WTC11 (cell line): ENCODE measurements around the gene ZNF792. TPM values are rescaled to one million over a fixed set of nuclear protein-coding genes. Genes with fewer than 3 reads are reported as not detected.
"Not testable (repeated sequence)": the region's sequence is repeated elsewhere in the genome, so short reads cannot be mapped to it uniquely, and the experiment has no call there.

Experiments
- ATAC-seq: fragments of 200-7000 bp; cut with Tn5 transposase; 2 replicates; pipeline ENCODE4 v1.10.0; 2021; ENCODE audit warnings: mild to moderate bottlenecking, moderate library complexity
- CTCF ChIA-PET: fragments of 300-600 bp; sonication (Branson Sonifier 250); formaldehyde crosslinking; loops from one replicate; lab custom pipeline; 2021; ENCODE audit warnings: antibody characterized with exemption; lab: Charles Lee
- POLR2A ChIA-PET: fragments of 350-600 bp; sonication (Branson Sonifier 250); formaldehyde crosslinking; loops from one replicate; lab custom pipeline; 2021; ENCODE audit warnings: antibody characterized with exemption; lab: Charles Lee
- DNase-seq: peaks from one replicate; pipeline ENCODE4 v3.0.0; 2021; ENCODE audit warnings: low spot score
- H3K27ac Mint-ChIP-seq: 2 replicates; pipeline ENCODE4 v1.8.0; 2021; ENCODE audit warnings: mixed read lengths
- H3K27me3 Mint-ChIP-seq: 2 replicates; pipeline ENCODE4 v1.8.0; 2021; ENCODE audit warnings: low read depth, mild to moderate bottlenecking, moderate library complexity, mixed read lengths
- H3K36me3 Mint-ChIP-seq: 2 replicates; pipeline ENCODE4 v1.8.0; 2021; ENCODE audit warnings: mixed read lengths
- H3K4me1 Mint-ChIP-seq: 2 replicates; pipeline ENCODE4 v1.8.0; 2022; ENCODE audit warnings: mixed read lengths
- H3K4me3 Mint-ChIP-seq: 2 replicates; pipeline ENCODE4 v1.8.0; 2021; ENCODE audit warnings: mild to moderate bottlenecking, moderate library complexity, mixed read lengths
- H3K9me3 Mint-ChIP-seq: 2 replicates; pipeline ENCODE4 v1.8.0; 2021; ENCODE audit warnings: mixed read lengths
- ATF1 ChIP-seq: sonication (generic); formaldehyde crosslinking; IDR thresholded peaks from 2 replicates; pipeline ENCODE4 v1.8.1; 2023; ENCODE audit warnings: mild to moderate bottlenecking, moderate library complexity, missing genetic modification reagents
- CBFB ChIP-seq: sonication (generic); formaldehyde crosslinking; IDR thresholded peaks from 2 replicates; pipeline ENCODE4 v1.8.1; 2022; ENCODE audit warnings: mild to moderate bottlenecking, low read depth, missing genetic modification reagents
- EMX1 ChIP-seq: fragments of 250-450 bp; sonication (Bioruptor Pico); IDR thresholded peaks from 2 replicates; pipeline ENCODE4 v1.8.0; 2021; ENCODE audit warnings: mild to moderate bottlenecking
- FOXJ3 ChIP-seq: sonication (generic); formaldehyde crosslinking; IDR thresholded peaks from 2 replicates; pipeline ENCODE4 v1.9.0; 2021; ENCODE audit warnings: missing genetic modification reagents, mild to moderate bottlenecking, borderline replicate concordance
- GTF2I ChIP-seq: fragments of 250-450 bp; sonication (Bioruptor Pico); conservative IDR thresholded peaks from 2 replicates; pipeline ENCODE4 v1.4.0; 2021; ENCODE audit warnings: mild to moderate bottlenecking
- IRF2 ChIP-seq: sonication (generic); formaldehyde crosslinking; IDR thresholded peaks from 2 replicates; pipeline ENCODE4 v1.8.0; 2022; ENCODE audit warnings: low read depth, missing genetic modification reagents, borderline replicate concordance
- JAZF1 ChIP-seq: fragments of 250-450 bp; sonication (Bioruptor Pico); IDR thresholded peaks from 2 replicates; pipeline ENCODE4 v1.9.0; 2021; ENCODE audit warnings: moderate library complexity, mild to moderate bottlenecking, inconsistent platforms
- JUN ChIP-seq: sonication (generic); formaldehyde crosslinking; IDR thresholded peaks from 2 replicates; pipeline ENCODE4 v1.8.0; 2023; ENCODE audit warnings: mild to moderate bottlenecking, missing genetic modification reagents
- NR1H2 ChIP-seq: sonication (generic); formaldehyde crosslinking; IDR thresholded peaks from 2 replicates; pipeline ENCODE4 v1.9.0; 2021; ENCODE audit warnings: mild to moderate bottlenecking, moderate library complexity, missing genetic modification reagents
- RORB ChIP-seq: fragments of 250-450 bp; sonication (Bioruptor Pico); IDR thresholded peaks from 2 replicates; pipeline ENCODE4 v1.9.0; 2021; ENCODE audit warnings: mild to moderate bottlenecking
- TEAD1 ChIP-seq: sonication (generic); formaldehyde crosslinking; IDR thresholded peaks from 2 replicates; pipeline ENCODE4 v1.8.0; 2022; ENCODE audit warnings: mild to moderate bottlenecking, missing genetic modification reagents
- TP53 ChIP-seq: sonication (generic); formaldehyde crosslinking; IDR thresholded peaks from 2 replicates; pipeline ENCODE4 v1.8.1; 2023; ENCODE audit warnings: mild to moderate bottlenecking, missing genetic modification reagents
- ZNF416 ChIP-seq: fragments of 250-450 bp; sonication (Bioruptor Pico); IDR thresholded peaks from 2 replicates; pipeline ENCODE4 v1.9.0; 2021; ENCODE audit warnings: mild to moderate bottlenecking, inconsistent platforms
- total RNA-seq: library from RNA; stranded (reverse); gene quantifications from 3 replicates; pipeline ENCODE4 v1.2.3, GENCODE V29; 2021
- TF ChIP-seq, protein P1 (sequence below): sonication (generic); formaldehyde crosslinking; IDR thresholded peaks from 2 replicates; pipeline ENCODE4 v1.8.0; 2023; ENCODE audit warnings: missing genetic modification reagents
- TF ChIP-seq, protein P2 (sequence below): sonication (generic); formaldehyde crosslinking; IDR thresholded peaks from 2 replicates; pipeline ENCODE4 v1.8.1; 2023; ENCODE audit warnings: mild to moderate bottlenecking, moderate library complexity, missing genetic modification reagents

Gene ZNF792
- total RNA-seq, 1 experiment from 2014 or later, result 12.9 TPM

DNA sequence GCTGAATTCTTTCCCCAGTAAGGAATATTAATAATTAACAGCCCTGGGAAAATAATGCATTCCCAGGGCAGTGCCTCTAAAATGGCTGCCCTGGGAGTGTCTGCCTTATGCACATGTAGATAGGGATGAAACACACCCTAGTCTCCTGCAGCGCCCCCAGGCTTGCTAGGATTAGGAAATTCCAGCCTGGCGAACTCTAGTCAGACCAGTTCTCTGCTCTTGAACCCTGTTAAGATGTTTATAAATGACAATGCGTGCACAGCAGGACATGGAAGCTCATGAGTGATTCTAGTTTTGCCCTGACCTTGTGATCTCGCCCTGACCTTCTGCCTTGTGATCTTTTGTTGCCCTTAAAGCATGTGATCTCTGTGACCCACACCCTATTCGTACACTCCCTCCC, 1.5 kb upstream of the ZNF792 start:
- H3K4me3 Mint-ChIP-seq, result peak overlapping the region; percentile 70; the same call in 1 of the 2 replicates
- DNase-seq, H3K27ac Mint-ChIP-seq, CTCF ChIA-PET, POLR2A ChIA-PET, ATAC-seq: not testable (repeated sequence)
- H3K27me3 Mint-ChIP-seq, result peaks cover 38% of the 10 kb centered on the region
- H3K36me3 Mint-ChIP-seq, result peaks cover 55% of the 10 kb centered on the region
- peaks cover 45% of the 10 kb centered on the region for H3K9me3 Mint-ChIP-seq
- TF ChIP-seq TEAD1 (CRISPR knock-in tag), result peak; percentile 22; the same call in 1 of the 2 replicates
- peaks cover 34% of the 10 kb centered on the region for H3K4me1 Mint-ChIP-seq

DNA sequence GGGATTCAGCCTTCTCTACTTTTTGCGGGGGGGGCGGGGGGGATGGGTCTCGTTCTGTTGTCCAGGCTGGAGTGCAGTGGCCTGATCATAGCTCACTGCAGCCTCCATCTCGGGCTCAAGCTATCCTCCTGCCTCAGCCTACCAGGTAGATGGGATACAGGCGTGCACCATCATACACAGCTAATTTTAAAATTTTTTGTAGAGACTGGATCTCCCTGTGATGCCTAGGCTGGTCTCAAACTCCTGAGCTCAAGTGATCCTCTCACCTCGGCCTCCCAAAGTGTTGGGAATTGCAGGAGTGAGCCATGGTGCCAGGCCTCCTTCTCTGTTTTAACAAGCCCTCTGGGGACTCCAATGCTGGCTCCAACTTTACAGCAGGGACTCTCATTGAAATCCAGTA, 569 bp upstream of the ZNF792 start:
- peaks cover 55% of the 10 kb centered on the region for H3K36me3 Mint-ChIP-seq
- no peak overlapping the region for H3K27ac Mint-ChIP-seq
- TF ChIP-seq CBFB (CRISPR knock-in tag) (no peak), FOXJ3 (no peak), EMX1 (no peak), NR1H2 (CRISPR knock-in tag) (no peak)
- TF ChIP-seq, protein P1, sequence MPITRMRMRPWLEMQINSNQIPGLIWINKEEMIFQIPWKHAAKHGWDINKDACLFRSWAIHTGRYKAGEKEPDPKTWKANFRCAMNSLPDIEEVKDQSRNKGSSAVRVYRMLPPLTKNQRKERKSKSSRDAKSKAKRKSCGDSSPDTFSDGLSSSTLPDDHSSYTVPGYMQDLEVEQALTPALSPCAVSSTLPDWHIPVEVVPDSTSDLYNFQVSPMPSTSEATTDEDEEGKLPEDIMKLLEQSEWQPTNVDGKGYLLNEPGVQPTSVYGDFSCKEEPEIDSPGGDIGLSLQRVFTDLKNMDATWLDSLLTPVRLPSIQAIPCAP (CRISPR knock-in tag), result no peak
- ChIA-PET POLR2A (no interaction called here), CTCF (interaction anchor here (3.0 kb wide), 1 partner anchor 8 kb away, joined by 9 read pairs; no protein-coding TSS in a partner anchor)
- peaks cover 34% of the 10 kb centered on the region for H3K4me1 Mint-ChIP-seq
- no peak for DNase-seq
- ATAC-seq, result no peak
- peak overlapping the region; percentile 70 for H3K4me3 Mint-ChIP-seq
- H3K27me3 Mint-ChIP-seq, result peaks cover 29% of the 10 kb centered on the region
- peaks cover 45% of the 10 kb centered on the region for H3K9me3 Mint-ChIP-seq

- Mint-ChIP-seq H3K9me3 (peaks cover 48% of the 10 kb centered on the region), H3K36me3 (peaks cover 60% of the 10 kb centered on the region), H3K4me1 (peaks cover 33% of the 10 kb centered on the region), H3K4me3 (peak overlapping the region; percentile 87)
- CTCF ChIA-PET, result interaction anchor here (0.7 to 3.0 kb wide), 4 partner anchors 9 to 125 kb away, joined by 3 to 9 read pairs (median 6); partner anchors contain the start of gene ZNF30
- no peak for DNase-seq
- TF ChIP-seq, protein P2, sequence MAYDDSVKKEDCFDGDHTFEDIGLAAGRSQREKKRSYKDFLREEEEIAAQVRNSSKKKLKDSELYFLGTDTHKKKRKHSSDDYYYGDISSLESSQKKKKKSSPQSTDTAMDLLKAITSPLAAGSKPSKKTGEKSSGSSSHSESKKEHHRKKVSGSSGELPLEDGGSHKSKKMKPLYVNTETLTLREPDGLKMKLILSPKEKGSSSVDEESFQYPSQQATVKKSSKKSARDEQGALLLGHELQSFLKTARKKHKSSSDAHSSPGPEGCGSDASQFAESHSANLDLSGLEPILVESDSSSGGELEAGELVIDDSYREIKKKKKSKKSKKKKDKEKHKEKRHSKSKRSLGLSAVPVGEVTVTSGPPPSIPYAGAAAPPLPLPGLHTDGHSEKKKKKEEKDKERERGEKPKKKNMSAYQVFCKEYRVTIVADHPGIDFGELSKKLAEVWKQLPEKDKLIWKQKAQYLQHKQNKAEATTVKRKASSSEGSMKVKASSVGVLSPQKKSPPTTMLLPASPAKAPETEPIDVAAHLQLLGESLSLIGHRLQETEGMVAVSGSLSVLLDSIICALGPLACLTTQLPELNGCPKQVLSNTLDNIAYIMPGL (CRISPR knock-in tag), result no peak
- TF ChIP-seq ATF1 (CRISPR knock-in tag) (no peak), IRF2 (CRISPR knock-in tag) (no peak), JAZF1 (CRISPR knock-in tag) (no peak), RORB (CRISPR knock-in tag) (no peak), ZNF416 (CRISPR knock-in tag) (no peak), JUN (0 out of 2 replicates have a peak, but pooled peaks have one; percentile 13), GTF2I (CRISPR knock-in tag) (no peak), TP53 (CRISPR knock-in tag) (no peak)
- TF ChIP-seq, all 79 proteins: peak for 1
- no peak overlapping the region for H3K27ac Mint-ChIP-seq
- POLR2A ChIA-PET, result interaction anchor here (0.9 kb wide), 1 partner anchor 36 kb away, joined by 4 read pairs; no protein-coding TSS in a partner anchor
- H3K27me3 Mint-ChIP-seq, result peaks cover 31% of the 10 kb centered on the region
- no peak for ATAC-seq
These were observed 1.1 kb downstream of the ZNF792 start for GRCh38 chr19:34962687-34963572.
